Thoracic aorta (tissue), 2 donors: ENCODE data around the gene NOG. TPM values are rescaled to one million over a fixed set of nuclear protein-coding genes. Genes with fewer than 3 reads are reported as not detected.

ENCODE experiments used
- ATAC-seq: fragments of 150-250 bp; one replicate; pipeline ENCODE4 v1.8.0; 2017; ENCODE audit warnings: low read depth; ENCODE audit not compliant: insufficient number of reproducible peaks, low FRiP score
- DNase-seq: peaks from one replicate; pipeline ENCODE4 v3.0.0-alpha.2; 2020; ENCODE audit warnings: low spot score
- H3K27ac ChIP-seq, 2 donors: fragments of 200-600 bp; sonication (generic); 1 replicate in 1 of 2; 2 replicates in 1 of 2; pipeline ENCODE4 v1.5.1; 2016; ENCODE audit warnings: mild to moderate bottlenecking in 2 of 2, moderate library complexity in 2 of 2
- H3K27me3 ChIP-seq: fragments of 200-600 bp; sonication (generic); replicated peaks from 2 replicates; pipeline ENCODE4 v1.6.0; 2016; ENCODE audit warnings: mild to moderate bottlenecking; ENCODE audit not compliant: insufficient read depth
- H3K36me3 ChIP-seq: fragments of 200-600 bp; sonication (generic); one replicate; pipeline ENCODE4 v1.5.1; 2016
- H3K4me1 ChIP-seq, 2 donors: fragments of 200-600 bp; sonication (generic); 1 replicate in 1 of 2; 2 replicates in 1 of 2; pipeline versions ENCODE4 v1.5.1 to v1.6.0; 2016; ENCODE audit warnings: low read depth in 2 of 2, mild to moderate bottlenecking in 1 of 2; ENCODE audit not compliant: control insufficient read depth in 1 of 2
- H3K4me3 ChIP-seq: fragments of 200-600 bp; sonication (generic); 2 replicates; pipeline ENCODE4 v1.5.1; 2016; ENCODE audit warnings: mild to moderate bottlenecking
- H3K9me3 ChIP-seq: fragments of 200-600 bp; sonication (generic); 2 replicates; pipeline ENCODE4 v1.5.1; 2016
- total RNA-seq, 2 donors: library from RNA; depleted of rRNA; stranded (reverse); fragments of >200 nt; gene quantifications; one replicate each; pipeline versions ENCODE4 v1.1.0 to v1.2.3, GENCODE V29; 2016
- TF ChIP-seq, protein P1 (sequence below): fragments of 200-600 bp; sonication (generic); IDR thresholded peaks from one replicate; pipeline ENCODE4 v1.5.1; 2019; ENCODE audit warnings: antibody characterized with exemption

The NOG gene
- total RNA-seq, 2 donors from 2014 or later = 0.81 to 2.3 TPM

DNA sequence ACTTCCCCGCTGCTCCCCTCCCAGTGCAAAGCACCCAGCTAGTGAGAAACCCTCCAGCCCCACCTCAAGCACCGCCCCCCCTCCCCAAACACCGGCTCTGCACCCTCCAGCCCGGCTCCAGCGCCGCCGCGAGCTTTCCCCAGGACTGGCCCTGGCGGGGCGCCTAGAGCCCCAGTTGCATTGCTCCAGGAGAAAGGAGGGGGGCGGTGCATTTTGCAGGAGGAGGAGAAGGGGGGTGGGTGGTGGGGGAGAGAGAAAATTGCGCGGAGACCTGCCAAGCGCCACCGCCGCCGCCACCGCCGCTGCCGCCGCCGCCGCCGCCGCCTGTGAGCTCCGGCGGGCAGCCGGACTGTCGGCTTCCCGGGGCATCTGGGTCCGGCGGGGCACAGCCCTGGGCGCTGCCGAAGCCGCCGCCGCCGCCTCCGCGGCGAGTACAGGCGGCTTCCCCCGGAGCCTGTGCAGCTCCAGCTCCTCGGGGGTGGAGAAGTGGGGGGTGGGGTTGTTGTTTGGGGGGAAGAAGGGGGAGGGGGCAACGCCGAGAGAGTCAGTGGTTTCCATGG is 333 bp upstream of the NOG start:
- Histone ChIP-seq H3K9me3 (no peaks in the 10 kb centered on the region), H3K27me3 (no peaks in the 10 kb centered on the region), H3K4me3 (peak overlapping the region; percentile 82), H3K4me1 (peaks cover 24 to 39% of the 10 kb centered on the region in 2 donors), H3K36me3 (no peaks in the 10 kb centered on the region), H3K27ac (no peak overlapping the region)
- ATAC-seq = no peak
- DNase-seq = no peak
- TF ChIP-seq, protein P1, sequence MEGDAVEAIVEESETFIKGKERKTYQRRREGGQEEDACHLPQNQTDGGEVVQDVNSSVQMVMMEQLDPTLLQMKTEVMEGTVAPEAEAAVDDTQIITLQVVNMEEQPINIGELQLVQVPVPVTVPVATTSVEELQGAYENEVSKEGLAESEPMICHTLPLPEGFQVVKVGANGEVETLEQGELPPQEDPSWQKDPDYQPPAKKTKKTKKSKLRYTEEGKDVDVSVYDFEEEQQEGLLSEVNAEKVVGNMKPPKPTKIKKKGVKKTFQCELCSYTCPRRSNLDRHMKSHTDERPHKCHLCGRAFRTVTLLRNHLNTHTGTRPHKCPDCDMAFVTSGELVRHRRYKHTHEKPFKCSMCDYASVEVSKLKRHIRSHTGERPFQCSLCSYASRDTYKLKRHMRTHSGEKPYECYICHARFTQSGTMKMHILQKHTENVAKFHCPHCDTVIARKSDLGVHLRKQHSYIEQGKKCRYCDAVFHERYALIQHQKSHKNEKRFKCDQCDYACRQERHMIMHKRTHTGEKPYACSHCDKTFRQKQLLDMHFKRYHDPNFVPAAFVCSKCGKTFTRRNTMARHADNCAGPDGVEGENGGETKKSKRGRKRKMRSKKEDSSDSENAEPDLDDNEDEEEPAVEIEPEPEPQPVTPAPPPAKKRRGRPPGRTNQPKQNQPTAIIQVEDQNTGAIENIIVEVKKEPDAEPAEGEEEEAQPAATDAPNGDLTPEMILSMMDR = no peak

DNA sequence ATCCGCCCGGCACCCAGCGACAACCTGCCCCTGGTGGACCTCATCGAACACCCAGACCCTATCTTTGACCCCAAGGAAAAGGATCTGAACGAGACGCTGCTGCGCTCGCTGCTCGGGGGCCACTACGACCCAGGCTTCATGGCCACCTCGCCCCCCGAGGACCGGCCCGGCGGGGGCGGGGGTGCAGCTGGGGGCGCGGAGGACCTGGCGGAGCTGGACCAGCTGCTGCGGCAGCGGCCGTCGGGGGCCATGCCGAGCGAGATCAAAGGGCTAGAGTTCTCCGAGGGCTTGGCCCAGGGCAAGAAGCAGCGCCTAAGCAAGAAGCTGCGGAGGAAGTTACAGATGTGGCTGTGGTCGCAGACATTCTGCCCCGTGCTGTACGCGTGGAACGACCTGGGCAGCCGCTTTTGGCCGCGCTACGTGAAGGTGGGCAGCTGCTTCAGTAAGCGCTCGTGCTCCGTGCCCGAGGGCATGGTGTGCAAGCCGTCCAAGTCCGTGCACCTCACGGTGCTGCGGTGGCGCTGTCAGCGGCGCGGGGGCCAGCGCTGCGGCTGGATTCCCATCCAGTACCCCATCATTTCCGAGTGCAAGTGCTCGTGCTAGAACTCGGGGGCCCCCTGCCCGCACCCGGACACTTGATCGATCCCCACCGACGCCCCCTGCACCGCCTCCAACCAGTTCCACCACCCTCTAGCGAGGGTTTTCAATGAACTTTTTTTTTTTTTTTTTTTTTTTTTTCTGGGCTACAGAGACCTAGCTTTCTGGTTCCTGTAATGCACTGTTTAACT is 1.0 kb downstream of the NOG start:
- Histone ChIP-seq H3K27ac (peak overlapping the region; percentile 42 to 50), H3K4me1 (peaks cover 24 to 43% of the 10 kb centered on the region in 2 donors), H3K9me3 (no peaks in the 10 kb centered on the region), H3K27me3 (no peaks in the 10 kb centered on the region), H3K4me3 (peak overlapping the region; percentile 82), H3K36me3 (no peaks in the 10 kb centered on the region)
- DNase-seq = no peak
- no peak for ATAC-seq
- TF ChIP-seq, protein P1 = no peak

DNA sequence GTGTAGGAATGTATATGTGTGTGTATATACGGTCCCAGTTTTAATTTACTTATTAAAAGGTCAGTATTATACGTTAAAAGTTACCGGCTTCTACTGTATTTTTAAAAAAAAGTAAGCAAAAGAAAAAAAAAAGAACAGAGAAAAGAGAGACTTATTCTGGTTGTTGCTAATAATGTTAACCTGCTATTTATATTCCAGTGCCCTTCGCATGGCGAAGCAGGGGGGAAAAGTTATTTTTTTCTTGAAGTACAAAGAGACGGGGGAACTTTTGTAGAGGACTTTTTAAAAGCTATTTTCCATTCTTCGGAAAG is 1.6 kb downstream of the NOG start:
- peaks cover 24 to 43% of the 10 kb centered on the region in 2 donors for H3K4me1 ChIP-seq
- TF ChIP-seq, protein P1 = no peak
- H3K36me3 ChIP-seq = no peaks in the 10 kb centered on the region
- no peaks in the 10 kb centered on the region for H3K9me3 ChIP-seq
- H3K27ac ChIP-seq = no peak overlapping the region
- DNase-seq (no peak), ATAC-seq (no peak)
- H3K4me3 ChIP-seq = peak overlapping the region; percentile 82
- H3K27me3 ChIP-seq = no peaks in the 10 kb centered on the region

DNA sequence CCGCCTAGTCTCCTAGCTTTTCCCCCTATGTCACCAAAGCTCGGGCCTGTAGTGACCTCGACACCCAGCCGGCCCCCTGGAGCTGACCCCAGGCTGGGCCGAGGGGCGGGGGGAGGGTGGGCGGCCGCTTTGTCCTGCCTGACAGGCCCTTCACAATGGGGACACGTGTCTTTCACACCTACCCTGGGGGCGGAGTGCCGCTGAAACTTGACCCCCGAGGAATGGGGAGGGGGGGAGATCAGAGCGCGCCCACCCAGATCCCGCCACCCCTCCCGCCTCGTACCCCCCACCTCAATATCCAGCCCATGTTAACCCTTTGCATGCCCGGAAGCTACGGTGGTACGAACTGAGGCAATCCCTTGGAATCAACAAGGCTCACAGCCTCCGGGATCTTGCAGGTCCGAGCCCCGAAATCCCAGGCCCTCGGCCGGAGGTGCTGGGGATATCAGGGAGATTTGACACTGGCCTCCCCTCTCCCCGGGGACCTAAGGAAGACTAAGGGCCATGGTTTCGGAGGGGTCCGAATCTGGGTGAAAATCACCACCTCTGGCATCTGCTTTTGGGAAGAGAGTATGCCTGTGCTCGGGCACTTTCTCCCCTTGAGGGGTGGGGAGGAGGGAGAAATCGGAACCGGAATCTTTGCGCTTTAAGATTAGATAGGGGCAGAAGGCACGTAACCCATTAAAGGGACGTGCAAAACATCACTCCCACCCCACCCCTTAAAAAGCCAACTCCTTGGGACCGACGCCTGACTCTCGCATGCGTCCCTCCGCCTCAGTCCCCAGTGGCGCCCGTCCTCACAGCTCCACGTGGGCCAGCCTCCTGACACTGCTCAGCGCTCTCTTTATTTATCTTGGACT is 2.6 kb downstream of the NOG start:
- peak overlapping the region; percentile 65 for H3K4me3 ChIP-seq
- H3K4me1 ChIP-seq = peaks cover 24 to 43% of the 10 kb centered on the region in 2 donors

More for the DNA sequence above, 2.6 kb downstream of the NOG start:
- ATAC-seq = no peak
- Histone ChIP-seq H3K27ac (no peak overlapping the region), H3K36me3 (no peaks in the 10 kb centered on the region), H3K9me3 (no peaks in the 10 kb centered on the region), H3K27me3 (no peaks in the 10 kb centered on the region)
- TF ChIP-seq, protein P1 = no peak
- DNase-seq = no peak
